ENCODE results near the gene PTPRG. TPM values are rescaled to one million over a fixed set of nuclear protein-coding genes. Genes with fewer than 3 reads are reported as not detected.

Gene PTPRG
- total RNA-seq, 2 donors from 2014 or later, result 23.9 to 31.6 TPM

DNA sequence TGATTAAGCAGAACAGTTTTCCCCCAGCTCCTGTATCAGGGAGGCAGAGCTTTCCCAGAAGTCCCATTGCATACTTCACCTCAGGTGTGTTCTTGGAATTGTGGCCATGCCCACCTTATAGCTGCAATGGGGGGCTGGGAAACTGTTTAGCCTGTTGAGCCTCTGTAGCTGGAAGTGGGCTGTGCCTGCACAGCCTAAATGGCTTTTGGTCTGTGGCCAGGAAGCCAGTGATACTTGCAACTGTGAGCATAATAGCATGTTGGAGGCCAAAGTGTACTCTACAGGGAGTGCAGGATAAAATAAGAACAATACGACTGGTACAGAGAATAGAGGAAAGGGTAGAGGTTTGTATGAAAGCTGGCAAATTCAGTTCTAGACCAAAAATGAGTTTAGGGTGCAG, 248.5 kb downstream of the PTPRG start:
- Histone ChIP-seq H3K36me3 (replicated peaks in 1 of 2; ENCODE audit: insufficient read depth in 1 of 2, low read depth in 2 of 2) (no peaks in the 10 kb centered on the region), H3K27me3 (no peaks in the 10 kb centered on the region), H3K4me1 (peaks cover 25% of the 10 kb centered on the region), H3K9me3 (no peaks in the 10 kb centered on the region), H3K27ac (no peak overlapping the region), H3K4me3 (no peak overlapping the region)
- TF ChIP-seq POLR2A (IDR thresholded peaks at IDR 0.05), result no peak
- 36 to 67% methylated on average over 1 of the region's 1 CpG for WGBS, 2 donors
- DNase-seq (peak in 1 of 4 donors; percentile 33), ATAC-seq (no peak)
- intact Hi-C loops (cut with DNase I), result no loop called here

DNA sequence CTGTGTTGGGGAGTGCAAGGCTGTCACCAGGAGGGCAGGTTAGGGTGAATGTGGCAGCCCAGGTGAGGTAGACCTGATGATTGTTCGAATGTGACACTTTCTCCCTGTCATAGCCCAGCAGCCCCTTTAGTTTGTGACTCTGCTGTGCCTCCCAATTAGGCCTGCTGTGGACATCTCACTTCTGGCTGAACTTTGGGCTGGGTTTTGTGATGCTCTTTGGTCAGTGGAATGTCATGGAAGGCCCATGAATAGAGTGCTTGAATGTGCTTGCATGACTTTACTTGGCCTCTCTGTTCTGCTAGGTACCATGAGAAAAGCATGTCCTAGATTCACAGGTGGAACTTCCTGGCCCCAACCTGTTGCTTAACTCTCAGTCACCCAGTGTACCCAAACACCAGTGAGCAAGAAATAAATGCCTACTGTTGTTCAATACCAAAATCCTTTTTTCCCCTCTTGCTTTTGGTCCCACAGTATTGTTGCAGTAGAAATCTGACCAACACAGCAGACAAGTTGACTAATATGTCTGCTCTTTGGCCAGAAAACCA, 249.7 kb downstream of the PTPRG start:
- no peak overlapping the region for H3K4me3 ChIP-seq
- ATAC-seq (no peak), DNase-seq (no peak)
- H3K4me1 ChIP-seq, result peaks cover 25% of the 10 kb centered on the region
- intact Hi-C loops (cut with DNase I), result no loop called here
- no peaks in the 10 kb centered on the region for H3K36me3 ChIP-seq (replicated peaks in 1 of 2; ENCODE audit: insufficient read depth in 1 of 2, low read depth in 2 of 2)
- no peaks in the 10 kb centered on the region for H3K9me3 ChIP-seq
- WGBS, 2 donors, result 86 to 100% methylated on average over 1 of the region's 1 CpG
- no peak for TF ChIP-seq POLR2A (IDR thresholded peaks at IDR 0.05)
- TF ChIP-seq, protein P1, sequence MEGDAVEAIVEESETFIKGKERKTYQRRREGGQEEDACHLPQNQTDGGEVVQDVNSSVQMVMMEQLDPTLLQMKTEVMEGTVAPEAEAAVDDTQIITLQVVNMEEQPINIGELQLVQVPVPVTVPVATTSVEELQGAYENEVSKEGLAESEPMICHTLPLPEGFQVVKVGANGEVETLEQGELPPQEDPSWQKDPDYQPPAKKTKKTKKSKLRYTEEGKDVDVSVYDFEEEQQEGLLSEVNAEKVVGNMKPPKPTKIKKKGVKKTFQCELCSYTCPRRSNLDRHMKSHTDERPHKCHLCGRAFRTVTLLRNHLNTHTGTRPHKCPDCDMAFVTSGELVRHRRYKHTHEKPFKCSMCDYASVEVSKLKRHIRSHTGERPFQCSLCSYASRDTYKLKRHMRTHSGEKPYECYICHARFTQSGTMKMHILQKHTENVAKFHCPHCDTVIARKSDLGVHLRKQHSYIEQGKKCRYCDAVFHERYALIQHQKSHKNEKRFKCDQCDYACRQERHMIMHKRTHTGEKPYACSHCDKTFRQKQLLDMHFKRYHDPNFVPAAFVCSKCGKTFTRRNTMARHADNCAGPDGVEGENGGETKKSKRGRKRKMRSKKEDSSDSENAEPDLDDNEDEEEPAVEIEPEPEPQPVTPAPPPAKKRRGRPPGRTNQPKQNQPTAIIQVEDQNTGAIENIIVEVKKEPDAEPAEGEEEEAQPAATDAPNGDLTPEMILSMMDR (IDR thresholded peaks at IDR 0.05), result no peak
- no peaks in the 10 kb centered on the region for H3K27me3 ChIP-seq
- no peak overlapping the region for H3K27ac ChIP-seq

DNA sequence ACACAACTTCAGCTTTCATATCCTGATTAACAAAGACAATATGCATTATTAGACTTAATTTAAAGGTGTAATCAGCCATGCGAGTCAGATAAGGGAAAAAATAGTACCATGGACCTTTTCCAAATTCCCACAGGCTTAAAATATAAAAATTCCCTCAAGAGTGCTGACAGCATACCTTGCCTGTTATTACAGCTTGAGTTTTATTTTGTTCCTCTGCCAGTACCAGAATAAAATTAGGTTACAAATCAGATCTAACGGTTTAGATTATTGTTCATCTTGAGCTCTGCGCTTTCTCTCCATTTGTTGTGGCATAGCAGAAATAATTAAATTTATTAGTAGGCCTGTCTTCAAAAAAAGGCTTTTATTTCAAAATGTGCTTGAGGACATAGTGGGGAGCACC, 250.3 kb downstream of the PTPRG start:
- H3K4me1 ChIP-seq, result peaks cover 25% of the 10 kb centered on the region
- no peak for DNase-seq
- H3K27ac ChIP-seq, result no peak overlapping the region
- H3K36me3 ChIP-seq (replicated peaks in 1 of 2; ENCODE audit: insufficient read depth in 1 of 2, low read depth in 2 of 2), result no peaks in the 10 kb centered on the region
- no peaks in the 10 kb centered on the region for H3K9me3 ChIP-seq
- H3K27me3 ChIP-seq, result no peaks in the 10 kb centered on the region
- no peak for TF ChIP-seq POLR2A (IDR thresholded peaks at IDR 0.05)
- TF ChIP-seq, protein P1 (IDR thresholded peaks at IDR 0.05), result no peak
- no peak for ATAC-seq
- no peak overlapping the region for H3K4me3 ChIP-seq
- intact Hi-C loops (cut with DNase I), result no loop called here
- 81 to 86% methylated on average over 3 of the region's 3 CpGs for WGBS, 2 donors

DNA sequence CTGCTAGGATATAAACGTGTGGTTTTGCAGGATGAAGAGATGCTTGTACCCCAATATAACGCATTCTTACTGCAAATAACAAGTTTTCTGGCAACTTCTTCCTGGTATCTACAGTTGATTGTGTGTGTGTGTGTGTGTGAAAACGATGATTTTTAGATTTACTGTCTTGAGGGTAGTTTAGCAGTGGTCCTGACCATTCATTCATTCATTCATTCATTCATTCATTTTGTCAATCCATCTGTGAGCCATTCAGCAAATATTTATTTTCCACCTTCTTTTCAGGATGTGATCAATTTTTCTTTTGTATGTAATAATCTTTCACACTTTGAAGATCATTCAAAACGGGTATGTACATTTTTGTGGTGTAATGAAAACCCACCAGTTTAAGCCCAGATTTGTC, 250.7 kb downstream of the PTPRG start:
- TF ChIP-seq, protein P1 (IDR thresholded peaks at IDR 0.05), result no peak
- TF ChIP-seq POLR2A (IDR thresholded peaks at IDR 0.05), result no peak
- Histone ChIP-seq H3K4me3 (no peak overlapping the region), H3K4me1 (peaks cover 25% of the 10 kb centered on the region), H3K27ac (no peak overlapping the region), H3K27me3 (no peaks in the 10 kb centered on the region), H3K36me3 (replicated peaks in 1 of 2; ENCODE audit: insufficient read depth in 1 of 2, low read depth in 2 of 2) (no peaks in the 10 kb centered on the region), H3K9me3 (no peaks in the 10 kb centered on the region)
- DNase-seq (no peak), ATAC-seq (no peak)
- 73 to 75% methylated on average over 4 of the region's 4 CpGs for WGBS, 2 donors
- intact Hi-C loops (cut with DNase I), result no loop called here

DNA sequence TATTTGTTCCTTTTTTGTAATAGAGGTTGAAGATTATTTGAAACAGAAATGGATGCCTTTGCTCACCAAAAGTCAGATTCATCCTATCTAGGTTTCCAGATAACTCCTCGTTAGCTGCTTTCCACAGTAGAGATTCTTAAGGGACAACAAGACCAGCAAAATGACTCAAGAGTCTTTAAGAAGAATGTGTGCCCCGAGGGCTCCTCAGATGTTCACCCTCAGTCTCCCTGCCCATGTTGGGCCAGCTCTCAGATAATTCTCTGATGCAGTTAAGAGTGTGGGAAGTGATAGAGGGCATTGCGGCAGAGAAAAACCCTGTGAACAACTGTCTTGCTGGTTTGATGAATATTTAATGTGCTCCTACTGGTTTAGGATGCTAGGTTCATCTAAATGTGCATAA, 251.1 kb downstream of the PTPRG start:
- peaks cover 24% of the 10 kb centered on the region for H3K4me1 ChIP-seq
- H3K27ac ChIP-seq, result no peak overlapping the region
- ATAC-seq, result no peak
- TF ChIP-seq, protein P1 (IDR thresholded peaks at IDR 0.05), result no peak
- TF ChIP-seq POLR2A (IDR thresholded peaks at IDR 0.05), result no peak
- H3K36me3 ChIP-seq (replicated peaks in 1 of 2; ENCODE audit: insufficient read depth in 1 of 2, low read depth in 2 of 2), result no peaks in the 10 kb centered on the region
- no peaks in the 10 kb centered on the region for H3K27me3 ChIP-seq
- no peaks in the 10 kb centered on the region for H3K9me3 ChIP-seq
- no peak overlapping the region for H3K4me3 ChIP-seq
- DNase-seq, result no peak
- intact Hi-C loops (cut with DNase I), result no loop called here
- 74 to 88% methylated on average over 3 of the region's 3 CpGs for WGBS, 2 donors

Measured in body of pancreas (tissue), 4 donors.